HG02870 (cell line): ENCODE measurements around the gene ZHX3.

Experiments
- ATAC-seq: cut with Tn5 transposase; IDR thresholded peaks from one replicate; pipeline ENCODE4 v1.9.1; 2021; ENCODE audit warnings: mild to moderate bottlenecking, moderate library complexity; ENCODE audit not compliant: unreplicated experiment

Gene ZHX3

DNA sequence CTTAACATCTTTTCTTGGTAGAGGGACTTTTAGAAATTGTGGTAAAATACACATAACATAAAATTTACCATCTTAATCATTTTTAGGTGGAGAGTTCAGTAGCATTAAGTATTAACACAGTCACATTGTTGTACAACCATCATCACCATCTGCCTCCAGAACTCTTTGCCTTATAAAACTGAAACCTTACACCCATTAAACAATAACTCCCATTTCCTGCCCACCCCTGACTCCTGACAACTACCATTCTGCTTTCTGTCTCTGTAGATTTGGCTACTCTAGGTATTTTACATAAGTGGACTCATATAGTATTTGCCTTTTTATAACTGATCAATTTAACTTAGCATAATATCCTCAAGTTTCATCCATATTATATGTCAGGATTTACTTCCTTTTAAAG is 88.7 kb downstream of the ZHX3 start:
- no peak for ATAC-seq

DNA sequence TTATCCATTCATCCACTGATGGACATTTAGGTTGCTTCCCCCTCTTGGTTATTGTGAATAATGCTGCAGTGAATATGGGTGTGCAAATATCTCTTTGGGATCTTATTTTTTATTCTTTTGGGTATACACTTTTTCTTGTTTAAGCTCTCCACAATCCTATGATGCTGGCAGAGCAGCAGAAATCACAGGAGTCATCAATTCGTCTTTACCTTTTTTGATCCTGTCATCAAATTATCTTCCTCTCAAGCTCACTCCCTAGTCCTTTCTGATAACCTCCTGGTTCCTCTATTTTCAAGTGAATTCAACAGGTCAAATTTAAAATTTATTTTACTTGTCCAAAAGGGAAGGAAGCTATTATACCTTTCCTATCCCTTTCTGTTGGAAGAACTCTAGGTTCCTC is 91.1 kb downstream of the ZHX3 start:
- no peak for ATAC-seq

GRCh38 chr20:41225091-41225490 is 92.4 kb downstream of the ZHX3 start:
- ATAC-seq, result no peak

- ATAC-seq, result no peak
These were observed 93.2 kb downstream of the ZHX3 start for GRCh38 chr20:41224281-41224680.

DNA sequence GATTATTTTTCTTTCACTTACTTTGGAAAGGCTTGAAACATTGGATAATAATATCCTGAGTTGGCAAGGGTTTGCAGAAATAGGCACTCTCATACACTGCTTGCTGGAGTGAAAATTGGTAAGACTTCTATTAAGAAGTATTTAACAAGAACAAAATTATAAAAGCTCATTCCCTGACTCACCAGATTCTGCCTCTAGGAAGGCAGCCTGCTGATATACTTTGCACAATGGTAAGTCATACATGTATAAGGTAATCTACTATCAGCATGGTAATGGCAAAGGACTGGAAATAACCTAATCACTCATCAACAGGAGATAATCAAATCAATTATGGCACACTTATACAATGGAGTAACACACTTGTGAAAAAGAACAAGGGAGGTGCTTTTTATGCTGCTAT is 94.4 kb downstream of the ZHX3 start:
- no peak for ATAC-seq

DNA sequence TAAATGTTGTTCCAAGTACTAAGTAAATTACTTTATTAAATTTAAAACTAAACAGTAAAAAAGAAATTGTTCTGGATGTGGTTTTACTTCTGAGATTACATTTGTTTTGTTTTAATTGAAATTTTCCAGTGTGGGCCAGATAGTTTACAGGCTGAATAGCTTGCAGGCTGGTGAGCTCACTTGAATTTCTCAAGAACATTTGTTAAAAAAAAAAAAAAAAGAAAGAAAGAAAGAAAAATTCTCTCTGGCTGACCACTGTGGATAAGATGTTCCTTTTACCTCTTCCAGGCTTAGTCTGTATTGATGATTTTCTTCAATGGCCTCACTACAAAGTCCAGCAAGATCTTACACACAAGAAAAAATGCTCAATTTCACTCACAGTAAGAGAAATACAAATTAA is 94.8 kb downstream of the ZHX3 start:
- ATAC-seq, result no peak

- ATAC-seq, result no peak
These were observed 95.2 kb downstream of the ZHX3 start for GRCh38 chr20:41222296-41222695.

- ATAC-seq, result no peak
These were observed 95.8 kb downstream of the ZHX3 start for GRCh38 chr20:41221614-41222218.

DNA sequence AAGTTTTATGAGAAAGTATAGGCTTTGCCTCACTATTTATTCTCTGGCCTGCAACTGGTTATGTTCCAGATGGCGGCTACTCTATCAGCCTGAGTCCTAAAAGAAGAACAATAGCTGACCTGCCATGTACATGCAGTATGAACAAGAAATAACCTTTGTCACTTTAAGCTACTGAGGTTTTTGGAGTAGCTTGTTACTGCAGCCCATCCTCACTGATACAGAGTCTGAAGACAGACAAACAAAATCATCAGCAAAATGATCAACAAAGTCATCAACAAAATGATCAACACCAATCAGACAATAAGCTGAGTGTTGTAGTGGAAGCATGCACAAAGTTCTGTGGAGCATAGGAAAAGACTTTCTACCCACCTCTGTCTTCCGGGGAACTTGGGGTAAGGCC is 97.7 kb downstream of the ZHX3 start:
- no peak for ATAC-seq

- no peak for ATAC-seq
These were observed 99.1 kb downstream of the ZHX3 start for GRCh38 chr20:41218466-41218865.

GRCh38 chr20:41217422-41217821 is 100.1 kb downstream of the ZHX3 start:
- ATAC-seq, result no peak

- no peak for ATAC-seq
These were observed 102.9 kb downstream of the ZHX3 start for GRCh38 chr20:41214666-41215065.

DNA sequence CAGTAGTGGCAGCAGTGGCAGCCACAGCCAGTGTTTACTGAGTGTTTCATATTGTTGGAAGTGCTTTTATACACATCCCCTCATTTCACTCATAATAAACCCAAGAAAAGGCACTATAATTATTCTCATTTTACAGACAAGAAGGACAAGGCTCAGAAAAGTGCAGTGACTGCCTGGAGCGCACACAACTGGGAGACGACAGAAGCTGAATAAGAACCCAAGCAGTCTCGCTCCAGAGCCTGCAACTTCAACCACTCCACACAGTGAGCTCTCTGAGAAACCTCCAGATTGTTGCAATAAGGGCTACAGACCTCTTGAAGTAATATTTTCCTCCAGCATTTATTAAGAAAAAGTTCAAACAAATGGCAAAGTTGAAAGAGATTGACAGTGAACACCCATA is 103.3 kb downstream of the ZHX3 start:
- ATAC-seq, result no peak

DNA sequence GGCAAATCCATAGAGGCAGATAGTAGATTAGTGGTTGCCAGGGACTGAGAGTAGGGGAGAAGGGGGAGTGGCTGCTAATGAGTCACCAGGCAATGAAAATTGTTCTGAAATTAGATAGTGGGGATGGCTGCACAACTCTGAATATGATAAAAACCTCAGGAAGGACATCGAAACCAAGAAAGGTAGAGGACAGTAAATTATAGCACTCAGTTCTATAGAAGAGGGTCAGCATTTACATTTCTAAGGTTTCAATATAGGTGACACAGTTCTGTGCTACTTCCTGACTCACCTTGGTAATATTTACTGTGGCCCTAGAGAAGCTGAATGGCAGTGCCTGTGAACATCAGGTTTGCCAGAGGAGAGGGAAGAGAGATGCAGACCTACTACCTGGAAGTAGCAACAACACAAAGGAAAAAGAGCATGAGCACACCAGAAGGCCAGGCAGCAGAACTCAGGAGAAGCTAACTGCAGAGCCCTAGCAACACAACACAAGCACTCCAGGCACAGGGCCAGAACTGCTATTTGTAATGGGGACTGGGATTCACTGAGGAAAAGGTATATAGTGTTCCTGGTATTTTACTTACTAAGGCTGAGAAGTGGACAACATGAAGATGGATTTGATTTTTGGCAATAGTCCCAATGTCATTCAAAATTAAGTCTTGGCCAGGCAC is 104.2 kb downstream of the ZHX3 start:
- no peak for ATAC-seq

- ATAC-seq, result no peak
These were observed 112.2 kb downstream of the ZHX3 start for GRCh38 chr20:41205313-41205712.

- ATAC-seq, result no peak
These were observed 112.9 kb downstream of the ZHX3 start for GRCh38 chr20:41204304-41205265.

- ATAC-seq, result no peak
These were observed 113.9 kb downstream of the ZHX3 start for GRCh38 chr20:41203660-41204059.

DNA sequence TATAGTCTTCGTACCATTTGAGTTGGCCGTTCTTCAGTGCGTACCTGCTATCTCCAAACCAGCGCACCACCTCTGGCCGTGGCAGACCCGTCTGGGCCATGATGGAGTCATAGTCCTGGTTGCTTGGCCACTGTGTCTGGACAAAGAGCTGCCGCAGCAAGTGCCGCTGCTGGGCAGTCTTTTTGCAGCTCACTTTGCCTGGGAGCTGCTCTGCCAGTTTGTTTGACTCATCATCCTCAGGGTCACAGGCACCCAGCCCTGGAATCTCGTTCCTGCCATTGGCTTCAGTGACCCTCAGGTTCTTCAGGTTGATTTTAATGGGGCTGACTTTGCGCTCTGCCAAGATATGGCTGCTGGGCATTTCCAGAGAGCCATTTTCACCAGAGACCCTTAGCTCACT is 115.1 kb downstream of the ZHX3 start:
- ATAC-seq, result no peak

DNA sequence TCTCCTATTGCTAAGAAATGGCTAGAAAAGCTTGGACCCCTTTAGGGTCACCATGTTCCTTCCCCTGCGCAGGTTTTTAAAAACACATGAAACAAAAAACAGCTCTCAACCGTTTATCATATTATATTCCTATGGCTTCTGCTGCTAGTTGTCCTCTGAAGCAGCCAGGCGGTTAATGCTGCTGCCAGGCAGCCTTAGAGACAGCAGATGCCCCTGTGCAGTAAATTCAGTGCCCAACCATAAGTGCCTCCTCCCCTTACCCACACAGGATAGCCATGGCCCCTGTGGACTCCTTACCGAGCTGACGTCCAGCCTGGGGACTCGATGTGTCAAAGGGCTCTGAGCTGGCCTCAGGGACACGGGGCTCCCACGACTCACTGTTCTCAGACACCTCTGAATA is 115.8 kb downstream of the ZHX3 start:
- ATAC-seq, result no peak

GRCh38 chr20:41200446-41201202 is 116.9 kb downstream of the ZHX3 start:
- no peak for ATAC-seq

DNA sequence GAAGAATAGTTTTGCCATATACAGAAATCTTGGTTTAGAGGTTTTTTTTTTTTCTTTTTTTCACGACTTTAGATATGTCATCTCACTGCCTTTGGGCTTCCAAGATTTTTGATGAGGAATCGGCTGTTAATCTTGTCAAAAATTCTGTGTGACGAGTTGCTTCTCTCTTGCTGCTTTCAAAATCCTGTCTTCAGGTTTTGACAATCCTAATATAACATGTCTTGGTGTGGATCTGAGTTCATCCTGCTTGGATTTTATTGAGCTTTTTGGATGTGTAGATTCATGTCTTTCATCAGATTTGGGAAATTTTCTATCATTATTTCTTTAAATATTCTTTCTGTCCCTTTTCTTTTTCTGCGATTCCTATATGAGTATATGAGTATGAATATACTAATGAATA is 119.1 kb downstream of the ZHX3 start:
- ATAC-seq, result no peak
